ENCODE measurements around the gene ZNF319.

Gene ZNF319

DNA sequence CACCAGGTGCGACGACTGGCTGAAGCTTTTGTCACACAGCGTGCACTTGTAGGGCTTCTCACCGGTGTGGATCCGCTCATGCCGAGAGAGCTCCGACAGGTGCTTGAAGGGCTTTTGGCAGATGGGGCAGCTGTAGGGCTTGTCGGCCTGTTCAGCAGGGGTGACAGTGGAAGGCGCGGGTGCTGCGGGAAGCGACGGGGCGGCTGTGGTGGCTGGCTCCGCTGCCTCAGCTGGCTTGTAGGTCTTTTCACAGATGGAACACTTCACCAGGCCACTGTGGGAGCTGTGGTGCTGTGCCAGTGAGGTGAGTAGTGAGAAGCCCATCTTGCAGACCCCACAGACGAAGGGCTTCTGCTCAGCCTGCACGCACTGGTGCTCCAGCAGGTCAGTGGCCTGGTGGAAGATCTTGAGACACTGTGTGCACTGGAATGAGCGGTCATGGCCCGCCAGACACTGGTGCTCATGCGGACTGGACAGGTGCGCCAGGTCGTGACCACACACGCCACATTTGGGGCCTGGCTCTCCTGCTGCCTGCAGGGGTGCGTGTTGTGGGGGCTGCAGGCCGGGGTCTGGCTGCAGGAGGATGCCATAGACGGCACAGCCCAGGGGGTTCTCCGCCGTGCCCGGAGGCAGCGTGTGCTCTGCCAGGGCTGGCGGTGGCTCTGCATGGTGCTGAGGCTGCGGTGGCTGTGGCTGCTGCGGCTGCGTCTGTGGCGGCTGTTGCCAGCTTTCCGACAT lies 2.8 kb downstream of the ZNF319 start:
- Histone ChIP-seq H3K4me1 (peaks cover 42 to 78% (median 56%) of the 10 kb centered on the region in 10 experiments), H3K27ac (peak overlapping the region in 8 of 11 experiments; percentile 14 to 92 (median 56); a peak in 11 of 22 replicates), H4K20me1 (peaks cover 39 to 79% (median 66%) of the 10 kb centered on the region in 11 experiments; a peak in 21 of 22 replicates), H3K4me2 (peak overlapping the region in 10 of 11 experiments; percentile 85 to 100 (median 96); a peak in 20 of 22 replicates), H3K27me3 (no peaks in the 10 kb centered on the region), H3K4me3 (peak overlapping the region in 4 of 10 experiments; percentile 27 to 93 (median 91); a peak in 6 of 20 replicates), H3K36me3 (peaks cover 38 to 59% (median 56%) of the 10 kb centered on the region in 11 experiments), H3K9ac (peak overlapping the region in 8 of 11 experiments; percentile 50 to 97 (median 90); a peak in 12 of 22 replicates), H3K9me3 (replicated peaks in 1 of 11) (no peaks in the 10 kb centered on the region)
- no peak for TF ChIP-seq Cebpa-rat (IDR thresholded peaks at IDR 0.05)

DNA sequence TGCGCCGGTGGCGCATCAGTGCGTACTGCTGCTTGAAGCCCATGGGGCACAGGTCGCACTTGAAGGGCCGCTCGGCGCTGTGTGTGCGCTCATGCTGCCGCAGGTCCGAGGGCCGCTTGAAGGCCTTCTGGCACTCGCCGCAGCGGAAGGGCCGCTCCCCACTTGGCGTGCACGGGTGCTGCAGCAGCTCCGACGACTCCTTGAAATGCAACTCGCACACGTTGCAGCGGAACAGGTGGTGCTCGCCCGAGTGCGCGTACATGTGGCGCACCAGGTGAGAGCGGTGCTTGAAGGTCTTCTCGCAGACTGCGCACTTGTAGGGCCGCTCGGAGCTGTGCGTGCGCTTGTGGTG lies 3.3 kb downstream of the ZNF319 start:
- no peak overlapping the region for H3K27ac ChIP-seq
- H3K36me3 ChIP-seq: peaks cover 34 to 55% (median 51%) of the 10 kb centered on the region in 11 experiments
- H3K4me2 ChIP-seq: peak overlapping the region in 4 of 11 experiments; percentile 85 to 99 (median 96); a peak in 6 of 22 replicates
- peaks cover 36 to 73% (median 51%) of the 10 kb centered on the region in 10 experiments for H3K4me1 ChIP-seq
- H3K9me3 ChIP-seq (replicated peaks in 1 of 11): no peaks in the 10 kb centered on the region
- peak overlapping the region in 2 of 11 experiments; percentile 91 to 97; a peak in 2 of 22 replicates for H3K9ac ChIP-seq
- no peak for TF ChIP-seq Cebpa-rat (IDR thresholded peaks at IDR 0.05)
- no peaks in the 10 kb centered on the region for H3K27me3 ChIP-seq
- H3K4me3 ChIP-seq: no peak overlapping the region
- peaks cover 39 to 75% (median 66%) of the 10 kb centered on the region in 11 experiments; a peak in 21 of 22 replicates for H4K20me1 ChIP-seq

DNA sequence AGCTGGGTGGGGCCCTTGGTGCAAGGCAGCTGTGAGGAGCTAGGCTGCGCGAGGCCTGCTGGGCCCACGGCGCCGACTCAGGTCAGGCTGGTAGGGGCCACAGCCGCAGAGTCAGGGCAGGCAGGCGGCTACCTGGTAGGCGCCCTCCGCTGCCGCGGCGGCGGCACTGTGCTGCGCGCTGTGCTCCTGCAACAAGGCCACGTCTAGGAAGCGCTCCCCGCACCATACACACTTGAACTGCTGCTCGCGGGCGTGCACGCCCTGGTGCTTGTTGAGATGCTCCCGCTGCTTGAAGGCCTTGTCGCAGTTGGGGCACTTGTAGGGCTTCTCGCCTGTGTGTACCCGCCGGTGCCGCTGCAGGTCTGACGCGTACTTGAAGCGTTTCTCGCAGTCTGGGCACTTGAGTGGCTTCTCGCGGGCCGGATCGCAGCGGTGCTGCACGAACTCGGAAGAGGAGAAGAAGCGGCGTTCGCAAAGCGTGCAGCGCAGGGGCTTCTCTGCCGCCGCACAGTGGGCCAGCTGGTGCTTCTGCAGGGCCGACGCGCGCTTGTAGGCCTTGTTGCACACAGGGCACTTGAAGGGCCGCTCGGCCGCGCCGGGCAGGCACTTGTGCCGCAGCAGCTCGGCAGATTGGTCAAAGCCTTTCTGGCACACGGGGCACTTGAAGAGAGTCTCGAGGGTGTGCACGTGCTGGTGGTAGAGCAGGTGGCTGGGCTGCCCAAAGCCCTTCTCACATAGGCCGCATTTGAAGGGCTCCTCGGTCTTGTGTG lies 3.9 kb downstream of the ZNF319 start:
- Histone ChIP-seq H3K9me3 (replicated peaks in 1 of 11) (no peaks in the 10 kb centered on the region), H3K36me3 (peaks cover 34 to 55% (median 51%) of the 10 kb centered on the region in 11 experiments), H3K27ac (0 out of 22 replicates have a peak overlapping the region, but pooled peaks of 2 of the 11 experiments have one; percentile 3 to 5), H3K4me2 (peak overlapping the region in 4 of 11 experiments; percentile 85 to 99 (median 96); a peak in 4 of 22 replicates), H3K27me3 (no peaks in the 10 kb centered on the region), H3K4me1 (peaks cover 31 to 67% (median 45%) of the 10 kb centered on the region in 10 experiments), H3K4me3 (no peak overlapping the region), H3K9ac (peak overlapping the region in 4 of 11 experiments; percentile 47 to 69 (median 56); a peak in 5 of 22 replicates), H4K20me1 (peaks cover 39 to 76% (median 66%) of the 10 kb centered on the region in 11 experiments; a peak in 21 of 22 replicates)
- no peak for TF ChIP-seq Cebpa-rat (IDR thresholded peaks at IDR 0.05)

DNA sequence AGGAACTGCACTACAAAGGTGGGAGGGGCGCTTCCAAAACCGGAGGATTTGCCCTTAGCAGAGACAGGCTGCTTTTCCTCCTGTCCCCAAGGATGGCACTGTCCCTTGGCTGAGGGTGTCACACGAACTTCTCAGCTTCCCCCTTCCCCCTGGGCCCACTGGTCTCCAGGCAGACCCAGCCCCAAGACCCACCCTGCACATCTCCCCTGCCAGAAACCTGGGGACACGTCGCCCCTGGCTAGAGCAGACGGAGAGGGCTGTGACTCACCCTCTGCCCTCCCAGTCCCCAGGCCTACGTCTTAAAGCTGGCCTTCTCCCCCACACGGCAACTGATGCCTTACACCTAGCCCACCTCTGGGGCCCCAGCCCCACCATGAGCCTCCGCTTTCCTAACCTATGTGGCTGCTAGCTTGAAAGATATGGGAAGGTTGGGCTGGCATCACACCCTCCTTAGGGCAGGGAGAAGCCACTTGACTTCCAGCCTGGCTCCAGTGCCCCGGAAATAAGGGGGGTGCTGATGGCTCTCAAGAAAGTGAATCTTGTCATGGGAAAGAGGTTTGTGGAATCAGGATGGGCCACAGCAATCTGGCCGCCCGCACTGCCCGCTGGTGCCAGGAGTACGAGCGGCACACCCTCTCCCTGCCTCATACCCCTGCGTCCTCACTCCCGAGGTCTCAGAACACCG lies 4.6 kb downstream of the ZNF319 start:
- H3K9ac ChIP-seq: peak overlapping the region in 5 of 11 experiments; percentile 13 to 69 (median 48); a peak in 7 of 22 replicates

DNA sequence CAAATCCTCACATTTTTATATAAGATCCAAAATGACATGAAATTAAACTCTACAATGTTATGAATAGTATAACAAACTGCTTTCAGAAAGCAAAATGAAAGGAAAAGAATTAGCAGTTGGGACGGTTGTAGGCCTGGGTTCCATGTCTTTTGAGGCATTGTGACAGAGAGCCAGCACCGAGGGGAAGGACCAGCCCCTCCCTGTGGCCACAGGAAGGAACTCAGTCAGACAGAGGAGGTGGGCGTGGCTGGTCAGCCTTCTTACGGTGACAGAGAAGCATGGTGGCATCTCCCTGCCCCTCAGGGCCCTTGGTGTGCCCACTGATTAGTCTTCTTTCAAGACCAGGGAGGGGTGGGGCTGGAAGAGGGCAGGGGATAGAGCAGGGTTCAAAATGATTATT lies 5.7 kb downstream of the ZNF319 start:
- peaks cover 39 to 81% (median 65%) of the 10 kb centered on the region in 11 experiments; a peak in 21 of 22 replicates for H4K20me1 ChIP-seq
- no peaks in the 10 kb centered on the region for H3K27me3 ChIP-seq
- H3K27ac ChIP-seq: peak overlapping the region in 2 of 11 experiments; percentile 20 to 21; a peak in 3 of 22 replicates
- TF ChIP-seq Cebpa-rat (IDR thresholded peaks at IDR 0.05): no peak
- H3K9me3 ChIP-seq (replicated peaks in 1 of 11): no peaks in the 10 kb centered on the region
- H3K4me3 ChIP-seq: no peak overlapping the region
- peak overlapping the region in 10 of 11 experiments; percentile 34 to 97 (median 60); a peak in 19 of 22 replicates for H3K4me2 ChIP-seq
- peaks cover 30 to 67% (median 43%) of the 10 kb centered on the region in 10 experiments for H3K4me1 ChIP-seq
- peaks cover 34 to 55% (median 51%) of the 10 kb centered on the region in 11 experiments for H3K36me3 ChIP-seq
- 0 out of 22 replicates have a peak overlapping the region, but pooled peaks of 1 of the 11 experiments have one; percentile 13 for H3K9ac ChIP-seq

More for the DNA sequence above, 4.6 kb downstream of the ZNF319 start:
- peaks cover 34 to 55% (median 51%) of the 10 kb centered on the region in 11 experiments for H3K36me3 ChIP-seq
- H3K27ac ChIP-seq: peak overlapping the region in 3 of 11 experiments; percentile 3 to 21 (median 5); a peak in 1 of 22 replicates
- H3K4me1 ChIP-seq: peaks cover 30 to 67% (median 45%) of the 10 kb centered on the region in 10 experiments
- no peaks in the 10 kb centered on the region for H3K27me3 ChIP-seq
- H3K4me2 ChIP-seq: peak overlapping the region in 5 of 11 experiments; percentile 68 to 97 (median 85); a peak in 9 of 22 replicates
- H4K20me1 ChIP-seq: peaks cover 39 to 81% (median 66%) of the 10 kb centered on the region in 11 experiments; a peak in 21 of 22 replicates
- no peaks in the 10 kb centered on the region for H3K9me3 ChIP-seq (replicated peaks in 1 of 11)
- TF ChIP-seq Cebpa-rat (IDR thresholded peaks at IDR 0.05): no peak
- H3K4me3 ChIP-seq: no peak overlapping the region

DNA sequence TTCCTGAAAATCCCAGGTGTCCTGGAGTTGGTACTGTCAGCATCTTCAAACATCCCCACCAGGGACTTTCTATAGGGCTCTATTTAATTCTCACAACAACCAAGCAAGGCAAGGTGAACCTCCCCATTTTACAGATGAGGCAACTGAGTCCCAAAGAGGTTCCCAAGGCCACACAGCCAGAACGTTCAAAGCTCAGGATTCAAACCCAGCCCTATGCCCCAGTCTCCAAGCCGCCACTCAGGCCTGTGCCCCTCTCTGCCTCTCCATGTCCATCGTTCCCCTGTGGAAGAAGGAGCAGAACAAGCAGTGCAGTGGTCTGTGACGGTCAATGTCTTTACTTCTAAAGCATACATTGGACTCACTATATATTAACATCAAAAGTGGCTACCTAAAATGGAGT lies 6.1 kb downstream of the ZNF319 start:
- H3K27ac ChIP-seq: peak overlapping the region in 2 of 11 experiments; percentile 20 to 21; a peak in 2 of 22 replicates
- H3K9me3 ChIP-seq (replicated peaks in 1 of 11): no peaks in the 10 kb centered on the region
- peaks cover 34 to 55% (median 51%) of the 10 kb centered on the region in 11 experiments for H3K36me3 ChIP-seq
- TF ChIP-seq Cebpa-rat (IDR thresholded peaks at IDR 0.05): no peak
- peaks cover 39 to 81% (median 61%) of the 10 kb centered on the region in 11 experiments; a peak in 21 of 22 replicates for H4K20me1 ChIP-seq
- H3K4me1 ChIP-seq: peaks cover 26 to 65% (median 39%) of the 10 kb centered on the region in 10 experiments
- H3K9ac ChIP-seq: 0 out of 22 replicates have a peak overlapping the region, but pooled peaks of 1 of the 11 experiments have one; percentile 19
- H3K4me3 ChIP-seq: no peak overlapping the region
- peak overlapping the region in 10 of 11 experiments; percentile 34 to 97 (median 60); a peak in 12 of 22 replicates for H3K4me2 ChIP-seq
- H3K27me3 ChIP-seq: no peaks in the 10 kb centered on the region

DNA sequence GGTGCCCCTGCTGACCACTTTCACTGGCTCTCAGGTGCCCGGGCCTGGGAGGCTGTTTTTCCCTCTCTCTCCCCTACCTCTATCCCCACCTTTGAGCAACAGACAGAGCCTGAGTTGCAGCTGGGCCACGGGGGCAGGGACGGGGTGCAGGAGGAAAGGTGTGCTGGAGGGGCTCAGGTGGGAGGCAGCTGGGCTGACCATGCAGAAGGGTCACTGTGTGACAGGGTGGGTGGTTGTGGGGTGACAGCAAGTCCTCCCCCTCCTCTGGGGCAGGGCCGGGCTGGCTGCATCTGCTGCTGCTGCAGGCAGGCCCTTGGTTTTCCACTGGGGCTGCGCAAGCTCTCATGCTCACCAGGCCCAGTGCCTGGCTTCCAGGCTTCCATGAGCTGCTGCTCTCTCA lies 6.6 kb downstream of the ZNF319 start:
- H3K9me3 ChIP-seq (replicated peaks in 1 of 11): no peaks in the 10 kb centered on the region
- peaks cover 35 to 77% (median 57%) of the 10 kb centered on the region in 11 experiments; a peak in 21 of 22 replicates for H4K20me1 ChIP-seq
- 0 out of 22 replicates have a peak overlapping the region, but pooled peaks of 3 of the 11 experiments have one; percentile 2 to 53 (median 19) for H3K9ac ChIP-seq
- 0 out of 22 replicates have a peak overlapping the region, but pooled peaks of 2 of the 11 experiments have one; percentile 20 to 27 for H3K27ac ChIP-seq
- H3K4me2 ChIP-seq: peak overlapping the region in 4 of 11 experiments; percentile 71 to 97 (median 90); a peak in 9 of 22 replicates
- H3K36me3 ChIP-seq: peaks cover 34 to 55% (median 51%) of the 10 kb centered on the region in 11 experiments
- H3K4me1 ChIP-seq: peaks cover 22 to 60% (median 35%) of the 10 kb centered on the region in 10 experiments
- no peaks in the 10 kb centered on the region for H3K27me3 ChIP-seq
- H3K4me3 ChIP-seq: no peak overlapping the region
- no peak for TF ChIP-seq Cebpa-rat (IDR thresholded peaks at IDR 0.05)

All from BLaER1 treated with 17β-estradiol and CSF1 and Interleukin-3, amounts not matched to agents 10 nM and 100 nM (cell line).